Peyer's patch (tissue), 4 donors: ENCODE data around the gene COL16A1. TPM values are rescaled to one million over a fixed set of nuclear protein-coding genes. Genes with fewer than 3 reads are reported as not detected.

Experiments
- DNase-seq, 3 donors: peaks; one replicate each; pipeline ENCODE4 v3.0.0-alpha.2; 2017 to 2019
- H3K27ac ChIP-seq, 4 donors: fragments of 200-600 bp; sonication (generic); one replicate each; pipeline ENCODE4 v1.5.1; 2016 to 2019
- H3K27me3 ChIP-seq, 2 donors: fragments of 200-600 bp; sonication (generic); one replicate each; pipeline ENCODE4 v1.5.1; 2019
- H3K36me3 ChIP-seq, 3 donors: fragments of 200-600 bp; sonication (generic); one replicate each; pipeline ENCODE4 v1.5.1; 2016 to 2019
- H3K4me1 ChIP-seq, 4 donors: fragments of 200-600 bp; sonication (generic); one replicate each; pipeline ENCODE4 v1.5.1; 2016 to 2019
- H3K4me3 ChIP-seq, 4 donors: fragments of 200-600 bp; sonication (generic); 1 replicate in 3 of 4; 2 replicates in 1 of 4; pipeline ENCODE4 v1.5.1; 2016 to 2019; ENCODE audit warnings: mild to moderate bottlenecking in 1 of 4
- H3K9me3 ChIP-seq, 4 donors: fragments of 200-600 bp; sonication (generic); one replicate each; pipeline ENCODE4 v1.5.1; 2016 to 2019; ENCODE audit warnings: mild to moderate bottlenecking in 1 of 4
- POLR2A ChIP-seq, 2 donors: fragments of 450-650 bp; IDR thresholded peaks; one replicate each; pipeline ENCODE4 v1.5.1; 2017; ENCODE audit warnings: antibody characterized with exemption in 2 of 2, mild to moderate bottlenecking in 2 of 2, moderate library complexity in 2 of 2
- total RNA-seq, 4 donors: library from RNA; depleted of rRNA; stranded (reverse); fragments of >200 nt; gene quantifications; one replicate each; pipeline ENCODE4 v1.1.0, GENCODE V29; 2016
- TF ChIP-seq, protein P1 (sequence below), 6 experiments: fragments of 450-650 bp in 4 of 6; fragments of 200-600 bp in 2 of 6; sonication (generic) in 1 of 6; IDR thresholded peaks; one replicate each; pipeline ENCODE4 v1.5.1; 2017 to 2019; ENCODE audit warnings: antibody characterized with exemption in 6 of 6, mild to moderate bottlenecking in 3 of 6, moderate library complexity in 1 of 6

COL16A1 gene
- total RNA-seq, 4 donors from 2014 or later = 18.2 to 201 (median 58.3) TPM

GRCh38 chr1:31650161-31651088, 53.4 kb downstream of the COL16A1 start:
- DNase-seq = no peak
- TF ChIP-seq, protein P1, sequence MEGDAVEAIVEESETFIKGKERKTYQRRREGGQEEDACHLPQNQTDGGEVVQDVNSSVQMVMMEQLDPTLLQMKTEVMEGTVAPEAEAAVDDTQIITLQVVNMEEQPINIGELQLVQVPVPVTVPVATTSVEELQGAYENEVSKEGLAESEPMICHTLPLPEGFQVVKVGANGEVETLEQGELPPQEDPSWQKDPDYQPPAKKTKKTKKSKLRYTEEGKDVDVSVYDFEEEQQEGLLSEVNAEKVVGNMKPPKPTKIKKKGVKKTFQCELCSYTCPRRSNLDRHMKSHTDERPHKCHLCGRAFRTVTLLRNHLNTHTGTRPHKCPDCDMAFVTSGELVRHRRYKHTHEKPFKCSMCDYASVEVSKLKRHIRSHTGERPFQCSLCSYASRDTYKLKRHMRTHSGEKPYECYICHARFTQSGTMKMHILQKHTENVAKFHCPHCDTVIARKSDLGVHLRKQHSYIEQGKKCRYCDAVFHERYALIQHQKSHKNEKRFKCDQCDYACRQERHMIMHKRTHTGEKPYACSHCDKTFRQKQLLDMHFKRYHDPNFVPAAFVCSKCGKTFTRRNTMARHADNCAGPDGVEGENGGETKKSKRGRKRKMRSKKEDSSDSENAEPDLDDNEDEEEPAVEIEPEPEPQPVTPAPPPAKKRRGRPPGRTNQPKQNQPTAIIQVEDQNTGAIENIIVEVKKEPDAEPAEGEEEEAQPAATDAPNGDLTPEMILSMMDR (IDR thresholded peaks at IDR 0.05) = no peak
- no peak for TF ChIP-seq POLR2A (IDR thresholded peaks at IDR 0.05)
- Histone ChIP-seq H3K27ac (no peak overlapping the region), H3K4me3 (no peak overlapping the region), H3K9me3 (no peaks in the 10 kb centered on the region), H3K27me3 (no peaks in the 10 kb centered on the region), H3K4me1 (peaks cover 0 to 9% (median 0%) of the 10 kb centered on the region in 4 donors), H3K36me3 (no peaks in the 10 kb centered on the region)

DNA sequence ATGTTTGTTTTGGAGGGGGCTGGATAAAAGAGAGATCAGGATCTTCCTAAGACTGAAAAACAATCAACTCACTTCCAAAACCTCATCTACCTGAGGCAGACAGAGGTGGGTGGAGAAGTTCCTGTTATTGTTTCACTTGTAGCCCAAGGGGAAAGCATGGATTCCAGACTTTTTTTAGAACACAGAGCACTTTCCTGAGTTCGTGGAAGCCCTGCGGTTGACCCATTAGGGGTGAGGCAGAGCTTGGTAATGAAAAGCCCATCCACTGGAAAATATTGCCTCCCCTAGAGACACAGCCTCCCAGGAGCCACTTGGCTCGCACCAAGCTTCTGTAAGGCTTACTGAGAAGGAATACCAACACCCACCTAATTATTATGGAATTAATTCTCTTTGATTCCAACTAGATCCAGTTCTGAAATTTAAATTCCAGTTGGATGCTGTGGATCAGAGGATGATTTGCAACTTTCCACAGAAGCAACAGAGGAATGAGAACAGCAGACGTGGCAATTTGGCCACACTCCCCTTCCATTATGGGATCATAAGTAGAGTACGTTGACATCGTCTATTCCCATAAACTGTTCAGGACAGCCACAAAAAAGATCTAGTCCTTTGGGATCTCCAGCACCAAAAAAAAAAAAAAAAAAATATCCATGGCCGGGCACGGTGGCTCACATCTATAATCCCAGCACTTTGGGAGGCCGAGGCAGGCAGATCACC, 55.0 kb downstream of the COL16A1 start:
- no peaks in the 10 kb centered on the region for H3K36me3 ChIP-seq
- peak overlapping the region in 1 of 4 donors; percentile 30 for H3K27ac ChIP-seq
- no peaks in the 10 kb centered on the region for H3K27me3 ChIP-seq
- no peak for TF ChIP-seq POLR2A (IDR thresholded peaks at IDR 0.05)
- TF ChIP-seq, protein P1 (IDR thresholded peaks at IDR 0.05) = no peak
- H3K4me1 ChIP-seq = peaks cover 0 to 13% (median 2%) of the 10 kb centered on the region in 4 donors
- H3K4me3 ChIP-seq = no peak overlapping the region
- H3K9me3 ChIP-seq = no peaks in the 10 kb centered on the region
- no peak for DNase-seq

DNA sequence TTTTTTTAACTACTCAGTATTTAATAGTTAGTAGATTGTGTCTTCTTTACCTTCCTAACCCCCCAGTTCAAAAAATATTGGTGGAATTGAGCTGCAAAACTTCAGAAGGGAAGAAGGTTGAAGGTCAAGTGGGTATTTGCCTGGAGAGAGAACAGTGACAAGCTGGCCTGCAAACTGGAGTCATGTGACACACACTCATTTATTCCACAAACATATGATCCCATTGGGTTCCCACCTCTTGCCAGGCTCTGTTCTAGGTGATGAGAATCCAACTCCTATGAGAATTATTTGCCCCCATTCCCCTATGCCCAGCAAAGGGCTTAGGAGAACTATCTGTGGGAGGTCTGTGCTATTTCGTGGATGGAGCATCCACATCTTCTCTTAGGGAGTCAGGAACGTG, 55.6 kb downstream of the COL16A1 start:
- H3K27ac ChIP-seq = peak overlapping the region in 1 of 4 donors; percentile 30

GRCh38 chr1:31647106-31647505, 56.7 kb downstream of the COL16A1 start:
- no peak overlapping the region for H3K4me3 ChIP-seq
- TF ChIP-seq POLR2A (IDR thresholded peaks at IDR 0.05) = no peak
- TF ChIP-seq, protein P1 (IDR thresholded peaks at IDR 0.05) = no peak
- no peaks in the 10 kb centered on the region for H3K36me3 ChIP-seq
- peaks cover 0 to 30% (median 6%) of the 10 kb centered on the region in 4 donors for H3K4me1 ChIP-seq
- H3K27me3 ChIP-seq = no peaks in the 10 kb centered on the region
- DNase-seq = no peak
- H3K9me3 ChIP-seq = no peaks in the 10 kb centered on the region
- no peak overlapping the region for H3K27ac ChIP-seq

More for the DNA sequence above, 55.6 kb downstream of the COL16A1 start:
- Histone ChIP-seq H3K27me3 (no peaks in the 10 kb centered on the region), H3K9me3 (no peaks in the 10 kb centered on the region), H3K36me3 (no peaks in the 10 kb centered on the region), H3K4me3 (no peak overlapping the region), H3K4me1 (peaks cover 0 to 19% (median 6%) of the 10 kb centered on the region in 4 donors)
- TF ChIP-seq POLR2A (IDR thresholded peaks at IDR 0.05) = no peak
- TF ChIP-seq, protein P1 (IDR thresholded peaks at IDR 0.05) = no peak
- DNase-seq = no peak

DNA sequence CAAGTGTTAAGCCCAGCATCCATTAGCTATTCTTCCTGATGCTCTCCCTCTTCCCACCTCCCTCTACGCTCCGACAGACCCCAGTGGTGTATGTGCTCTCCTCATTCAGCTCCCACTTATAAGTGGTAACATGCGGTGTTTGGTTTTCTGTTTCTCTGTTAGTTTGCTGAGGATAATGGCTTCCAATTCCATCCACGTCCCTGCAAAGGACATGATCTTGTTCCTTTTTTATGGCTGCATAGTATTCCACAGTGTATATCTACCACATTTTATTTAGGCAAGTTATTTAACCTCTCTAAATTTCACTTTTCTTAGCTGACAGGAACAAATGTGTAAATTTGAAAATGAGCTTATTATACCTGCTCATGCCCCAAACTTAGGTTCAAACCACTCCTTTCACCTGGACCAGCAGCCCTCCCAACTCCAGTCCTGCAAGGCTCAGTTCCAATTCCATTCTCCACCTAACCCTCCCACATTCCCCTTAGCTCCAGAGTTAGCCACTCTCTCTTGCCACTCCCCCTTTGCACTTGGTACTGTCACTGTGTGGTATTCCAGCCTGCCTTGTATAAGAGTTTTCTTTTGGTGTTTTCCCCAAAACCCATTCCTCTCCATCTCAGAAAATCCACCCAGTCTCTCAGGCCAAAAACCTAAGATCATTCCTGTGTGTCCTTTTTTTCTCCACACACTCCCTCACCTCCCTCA, 57.4 kb downstream of the COL16A1 start:
- H3K4me3 ChIP-seq = no peak overlapping the region
- TF ChIP-seq, protein P1 (IDR thresholded peaks at IDR 0.05) = no peak
- TF ChIP-seq POLR2A (IDR thresholded peaks at IDR 0.05) = no peak
- no peaks in the 10 kb centered on the region for H3K36me3 ChIP-seq
- DNase-seq = no peak
- no peak overlapping the region for H3K27ac ChIP-seq
- no peaks in the 10 kb centered on the region for H3K27me3 ChIP-seq
- no peaks in the 10 kb centered on the region for H3K9me3 ChIP-seq
- H3K4me1 ChIP-seq = peaks cover 0 to 33% (median 6%) of the 10 kb centered on the region in 4 donors
